SK-N-SH (cell line): ENCODE data around the gene TMEM47. TPM values are rescaled to one million over a fixed set of nuclear protein-coding genes. Genes with fewer than 3 reads are reported as not detected.

ENCODE experiments used
- CTCF ChIA-PET: fragments of 300-600, 350-600 bp; formaldehyde crosslinking; extraction: SDS; loops from one replicate; lab custom pipeline; 2021; lab: Yijun Ruan, JAX
- POLR2A ChIA-PET: fragments of 350-600 bp; sonication (Branson Sonifier 250); formaldehyde crosslinking; extraction: SDS; loops from one replicate; lab custom pipeline; 2020; ENCODE audit warnings: antibody characterized with exemption, inconsistent platforms; lab: Yijun Ruan, JAX
- DNase-seq: peaks from one replicate; pipeline ENCODE4 v3.0.0; 2012
- H2AFZ ChIP-seq: fragments of 200-600 bp; sonication (generic); 2 replicates; pipeline ENCODE4 v1.8.1; 2016; ENCODE audit warnings: antibody characterized with exemption, mild to moderate bottlenecking, low read depth
- H3F3A ChIP-seq: fragments of 200-600 bp; sonication (generic); replicated peaks from 2 replicates; pipeline ENCODE3; 2016; ENCODE audit warnings: antibody characterized with exemption, mild to moderate bottlenecking; ENCODE audit not compliant: insufficient read depth
- H3K27ac ChIP-seq, 2 experiments: fragments of 200-500 bp in 1 of 2; fragments of 200-600 bp in 1 of 2; sonication (Bioruptor generic) in 1 of 2; sonication (generic), shearing (Covaris generic) in 1 of 2; 2 replicates each; pipeline versions ENCODE4 v1.5.1 to v1.6.1; 2014 to 2016; ENCODE audit warnings: low read depth in 2 of 2, inconsistent platforms in 1 of 2, low read length in 1 of 2, mild to moderate bottlenecking in 1 of 2, mixed read lengths in 1 of 2
- H3K27me3 ChIP-seq: fragments of 200-600 bp; sonication (generic), shearing (Covaris generic); 2 replicates; pipeline ENCODE4 v1.6.1; 2016; ENCODE audit warnings: mixed run types; ENCODE audit not compliant: insufficient read depth
- H3K36me3 ChIP-seq, 2 experiments: fragments of 200-500 bp in 1 of 2; fragments of 200-600 bp in 1 of 2; sonication (Bioruptor generic) in 1 of 2; sonication (generic) in 1 of 2; replicated peaks in 1 of 2; 2 replicates each; pipeline versions ENCODE3 to v1.5.1; 2014 to 2016; ENCODE audit warnings: low read length in 1 of 2, mild to moderate bottlenecking in 1 of 2; ENCODE audit not compliant: insufficient read depth in 2 of 2, control insufficient read depth in 1 of 2
- H3K4me1 ChIP-seq, 2 experiments: fragments of 200-500 bp in 1 of 2; fragments of 200-600 bp in 1 of 2; sonication (Bioruptor generic) in 1 of 2; sonication (generic), shearing (Covaris generic) in 1 of 2; 2 replicates each; pipeline versions ENCODE4 v1.5.1 to v1.6.1; 2014 to 2016; ENCODE audit warnings: low read depth in 1 of 2, low read length in 1 of 2, mixed run types in 1 of 2; ENCODE audit not compliant: insufficient read depth in 2 of 2, control insufficient read depth in 1 of 2
- H3K4me2 ChIP-seq: fragments of 200-600 bp; sonication (generic), shearing (Covaris generic); 2 replicates; pipeline ENCODE4 v1.6.1; 2017; ENCODE audit warnings: mixed run types
- H3K4me3 ChIP-seq, 2 experiments: fragments of 200-500 bp in 1 of 2; fragments of 200-600 bp in 1 of 2; sonication (Bioruptor generic) in 1 of 2; sonication (generic), shearing (Covaris generic) in 1 of 2; 2 replicates each; pipeline versions ENCODE4 v1.5.1 to v1.8.1; 2014 to 2016; ENCODE audit warnings: low read depth in 2 of 2, inconsistent platforms in 1 of 2, low read length in 1 of 2, mild to moderate bottlenecking in 1 of 2, mixed read lengths in 1 of 2, moderate library complexity in 1 of 2
- H3K79me2 ChIP-seq: fragments of 200-600 bp; sonication (generic); 2 replicates; pipeline ENCODE4 v1.8.1; 2017; ENCODE audit warnings: mild to moderate bottlenecking; ENCODE audit not compliant: insufficient read depth
- H3K9ac ChIP-seq: fragments of 200-600 bp; sonication (generic); 2 replicates; pipeline ENCODE4 v1.6.1; 2017; ENCODE audit warnings: mixed run types
- H3K9me2 ChIP-seq: fragments of 200-600 bp; sonication (generic); 2 replicates; pipeline ENCODE4 v1.6.1; 2017; ENCODE audit warnings: mixed run types
- H3K9me3 ChIP-seq: fragments of 200-600 bp; sonication (generic); 2 replicates; pipeline ENCODE4 v1.6.1; 2017; ENCODE audit warnings: mixed run types, mild to moderate bottlenecking, moderate library complexity
- H4K20me1 ChIP-seq: fragments of 200-600 bp; sonication (generic); 2 replicates; pipeline ENCODE4 v1.6.1; 2017; ENCODE audit warnings: mild to moderate bottlenecking, mixed run types; ENCODE audit not compliant: insufficient read depth
- EP300 ChIP-seq, 2 experiments: IDR thresholded peaks; 2 replicates each; pipeline versions ENCODE4 v1.4.0 to v1.6.1; 2012; ENCODE audit warnings: borderline replicate concordance in 1 of 2, low read depth in 1 of 2, low read length in 1 of 2
- EZH2phosphoT487 ChIP-seq: fragments of 200-600 bp; sonication (generic); IDR thresholded peaks from 2 replicates; pipeline ENCODE4 v1.6.1; 2017; ENCODE audit warnings: low read depth, mixed run types, mild to moderate bottlenecking, antibody characterized with exemption, moderate library complexity, borderline replicate concordance
- FOSL2 ChIP-seq: IDR thresholded peaks from 2 replicates; pipeline ENCODE4 v1.4.0; 2012; ENCODE audit warnings: low read depth, mild to moderate bottlenecking, moderate library complexity, borderline replicate concordance
- FOXJ3 ChIP-seq: sonication (generic); formaldehyde crosslinking; IDR thresholded peaks from 2 replicates; pipeline ENCODE4 v1.5.1; 2020; ENCODE audit warnings: mild to moderate bottlenecking, missing genetic modification reagents
- MEF2A ChIP-seq: IDR thresholded peaks from 2 replicates; pipeline ENCODE4 v1.4.0; 2012; ENCODE audit warnings: low read depth, borderline replicate concordance
- NFIC ChIP-seq: IDR thresholded peaks from 2 replicates; pipeline ENCODE4 v1.4.0; 2012; ENCODE audit warnings: borderline replicate concordance
- NRF1 ChIP-seq: IDR thresholded peaks from 2 replicates; pipeline ENCODE4 v1.6.1; 2012; ENCODE audit warnings: low read depth, mild to moderate bottlenecking, low read length
- RCOR1 ChIP-seq: fragments of 150-350 bp; IDR thresholded peaks from 2 replicates; pipeline ENCODE4 v1.6.1; 2017; ENCODE audit warnings: antibody characterized with exemption, low read length
- RFX5 ChIP-seq: IDR thresholded peaks from 2 replicates; pipeline ENCODE4 v1.6.1; 2012; ENCODE audit warnings: mild to moderate bottlenecking, improper control_type of control experiment, low read length
- SIN3A ChIP-seq: IDR thresholded peaks from 2 replicates; pipeline ENCODE4 v1.6.1; 2012; ENCODE audit warnings: low read depth, mild to moderate bottlenecking, low read length, moderate library complexity, borderline replicate concordance
- SMC3 ChIP-seq: IDR thresholded peaks from 2 replicates; pipeline ENCODE4 v1.6.1; 2012; ENCODE audit warnings: low read depth, low read length, improper control_type of control experiment
- YY1 ChIP-seq: IDR thresholded peaks from 2 replicates; pipeline ENCODE4 v1.4.0; 2012; ENCODE audit warnings: low read depth, mild to moderate bottlenecking
- WGBS: methylation state at CpG from one replicate; pipeline ENCODE4 v1.1.6; 2017; ENCODE audit warnings: low lambda C conversion rate; 5-methylcytosine and 5-hydroxymethylcytosine counted together
- polyA plus RNA-seq, 3 experiments: library from polyadenylated mRNA; depleted of rRNA; stranded (reverse); fragments of >200 nt; gene quantifications; 2 replicates each; pipeline ENCODE4 v1.2.3, GENCODE V29; 2012
- TF ChIP-seq, protein P1 (sequence below): fragments of 150-350 bp; IDR thresholded peaks from 2 replicates; pipeline ENCODE4 v1.6.1; 2016; ENCODE audit warnings: mild to moderate bottlenecking, low read depth, low read length
- TF ChIP-seq, protein P2 (sequence below): IDR thresholded peaks from 2 replicates; pipeline ENCODE4 v1.4.0; 2012; ENCODE audit warnings: low read depth, borderline replicate concordance
- TF ChIP-seq, protein P3 (sequence below): IDR thresholded peaks from 2 replicates; pipeline ENCODE4 v1.4.0; 2012; ENCODE audit warnings: low read depth
- TF ChIP-seq, protein P4 (sequence below): IDR thresholded peaks from 2 replicates; pipeline ENCODE4; 2012

Gene TMEM47
- polyA plus RNA-seq, 1 of the 3 experiments (the other 2 are of a cell fraction): 0.02 TPM

DNA sequence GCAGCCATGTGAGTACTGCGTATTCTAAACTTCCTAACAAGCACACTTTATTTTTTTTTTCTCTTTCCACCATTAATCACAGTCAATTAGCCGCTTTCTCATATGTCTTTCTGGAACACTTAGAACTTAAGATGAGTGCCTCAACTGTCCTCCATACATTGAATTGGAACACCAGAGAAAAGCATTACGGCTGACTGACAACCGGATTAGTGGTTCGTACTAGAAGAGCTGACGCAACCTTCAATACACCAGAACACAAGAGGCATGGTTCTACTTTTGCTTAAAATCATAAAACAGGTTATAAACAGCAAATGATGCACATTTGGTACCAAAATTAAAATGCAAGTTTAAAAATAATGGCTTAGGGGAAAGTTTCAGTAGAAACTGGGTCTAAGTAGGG lies 3.3 kb downstream of the TMEM47 start:
- peaks cover 0 to 6% of the 10 kb centered on the region in 2 experiments; a peak in 2 of 4 replicates for H3K4me1 ChIP-seq
- H3K27me3 ChIP-seq: peaks cover 38% of the 10 kb centered on the region
- no peaks in the 10 kb centered on the region for H3K36me3 ChIP-seq
- H3K9me2 ChIP-seq: no peaks in the 10 kb centered on the region
- H3K4me3 ChIP-seq: no peak overlapping the region
- CTCF ChIA-PET: interaction anchor here (4.8 kb wide), 1 partner anchor 16 kb away, joined by 19 read pairs; no protein-coding TSS in a partner anchor
- H3F3A ChIP-seq: no peaks in the 10 kb centered on the region
- no peaks in the 10 kb centered on the region for H3K9me3 ChIP-seq
- 11% methylated on average over 6 of the region's 6 CpGs for WGBS
- no peaks in the 10 kb centered on the region for H4K20me1 ChIP-seq
- POLR2A ChIA-PET: no interaction called here
- no peak overlapping the region for H3K9ac ChIP-seq
- H3K4me2 ChIP-seq: no peak overlapping the region
- DNase-seq: no peak
- H3K79me2 ChIP-seq: no peaks in the 10 kb centered on the region
- H2AFZ ChIP-seq: no peak overlapping the region
- TF ChIP-seq EZH2phosphoT487 (no peak), SIN3A (no peak), EP300 (IDR thresholded peaks at IDR 0.05; ENCODE audit: borderline replicate concordance in 1 of 2, low read depth in 1 of 2, low read length in 1 of 2) (no peak)
- no peak overlapping the region for H3K27ac ChIP-seq

DNA sequence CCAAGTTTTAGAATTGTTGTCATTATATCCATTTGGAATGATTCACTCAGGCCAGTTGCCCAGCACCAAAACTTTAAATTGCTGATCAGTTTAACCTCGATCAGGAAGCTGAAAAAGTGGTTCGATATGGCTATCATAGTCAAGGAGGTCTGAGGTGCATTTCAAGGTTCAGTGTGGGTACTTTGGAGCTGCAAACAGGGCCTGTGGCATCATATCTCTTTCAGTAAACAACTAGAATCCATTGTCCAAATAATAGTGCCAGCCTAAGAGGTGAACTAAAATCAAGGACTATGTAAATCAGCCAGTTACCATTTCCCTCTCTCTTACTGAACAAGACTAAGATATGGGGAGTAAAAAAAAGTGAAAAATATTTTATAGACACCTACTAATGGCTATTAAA lies 14.2 kb downstream of the TMEM47 start:
- 0% methylated on average over 2 of the region's 2 CpGs for WGBS
- Histone ChIP-seq H2AFZ (no peak overlapping the region), H3K4me2 (no peak overlapping the region), H3K4me3 (no peak overlapping the region), H3K9ac (no peak overlapping the region), H3K79me2 (no peaks in the 10 kb centered on the region), H4K20me1 (no peaks in the 10 kb centered on the region), H3K9me2 (no peaks in the 10 kb centered on the region), H3K4me1 (no peaks in the 10 kb centered on the region), H3K27ac (no peak overlapping the region), H3K9me3 (no peaks in the 10 kb centered on the region), H3F3A (no peaks in the 10 kb centered on the region), H3K36me3 (no peaks in the 10 kb centered on the region), H3K27me3 (no peaks in the 10 kb centered on the region; the same call in 1 of the 2 replicates)
- DNase-seq: no peak
- ChIA-PET CTCF (no interaction called here), POLR2A (no interaction called here)
- TF ChIP-seq RCOR1 (no peak), RFX5 (no peak), FOSL2 (no peak), EP300 (IDR thresholded peaks at IDR 0.05; ENCODE audit: borderline replicate concordance in 1 of 2, low read depth in 1 of 2, low read length in 1 of 2) (no peak), MEF2A (no peak), YY1 (no peak), FOXJ3 (CRISPR knock-in tag) (no peak), NFIC (no peak), SMC3 (no peak), NRF1 (no peak)
- TF ChIP-seq, protein P1, sequence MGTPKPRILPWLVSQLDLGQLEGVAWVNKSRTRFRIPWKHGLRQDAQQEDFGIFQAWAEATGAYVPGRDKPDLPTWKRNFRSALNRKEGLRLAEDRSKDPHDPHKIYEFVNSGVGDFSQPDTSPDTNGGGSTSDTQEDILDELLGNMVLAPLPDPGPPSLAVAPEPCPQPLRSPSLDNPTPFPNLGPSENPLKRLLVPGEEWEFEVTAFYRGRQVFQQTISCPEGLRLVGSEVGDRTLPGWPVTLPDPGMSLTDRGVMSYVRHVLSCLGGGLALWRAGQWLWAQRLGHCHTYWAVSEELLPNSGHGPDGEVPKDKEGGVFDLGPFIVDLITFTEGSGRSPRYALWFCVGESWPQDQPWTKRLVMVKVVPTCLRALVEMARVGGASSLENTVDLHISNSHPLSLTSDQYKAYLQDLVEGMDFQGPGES: no peak
- TF ChIP-seq, protein P2, sequence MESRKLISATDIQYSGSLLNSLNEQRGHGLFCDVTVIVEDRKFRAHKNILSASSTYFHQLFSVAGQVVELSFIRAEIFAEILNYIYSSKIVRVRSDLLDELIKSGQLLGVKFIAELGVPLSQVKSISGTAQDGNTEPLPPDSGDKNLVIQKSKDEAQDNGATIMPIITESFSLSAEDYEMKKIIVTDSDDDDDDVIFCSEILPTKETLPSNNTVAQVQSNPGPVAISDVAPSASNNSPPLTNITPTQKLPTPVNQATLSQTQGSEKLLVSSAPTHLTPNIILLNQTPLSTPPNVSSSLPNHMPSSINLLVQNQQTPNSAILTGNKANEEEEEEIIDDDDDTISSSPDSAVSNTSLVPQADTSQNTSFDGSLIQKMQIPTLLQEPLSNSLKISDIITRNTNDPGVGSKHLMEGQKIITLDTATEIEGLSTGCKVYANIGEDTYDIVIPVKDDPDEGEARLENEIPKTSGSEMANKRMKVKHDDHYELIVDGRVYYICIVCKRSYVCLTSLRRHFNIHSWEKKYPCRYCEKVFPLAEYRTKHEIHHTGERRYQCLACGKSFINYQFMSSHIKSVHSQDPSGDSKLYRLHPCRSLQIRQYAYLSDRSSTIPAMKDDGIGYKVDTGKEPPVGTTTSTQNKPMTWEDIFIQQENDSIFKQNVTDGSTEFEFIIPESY: no peak
- TF ChIP-seq, protein P3, sequence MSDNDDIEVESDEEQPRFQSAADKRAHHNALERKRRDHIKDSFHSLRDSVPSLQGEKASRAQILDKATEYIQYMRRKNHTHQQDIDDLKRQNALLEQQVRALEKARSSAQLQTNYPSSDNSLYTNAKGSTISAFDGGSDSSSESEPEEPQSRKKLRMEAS: no peak
- TF ChIP-seq, protein P4, sequence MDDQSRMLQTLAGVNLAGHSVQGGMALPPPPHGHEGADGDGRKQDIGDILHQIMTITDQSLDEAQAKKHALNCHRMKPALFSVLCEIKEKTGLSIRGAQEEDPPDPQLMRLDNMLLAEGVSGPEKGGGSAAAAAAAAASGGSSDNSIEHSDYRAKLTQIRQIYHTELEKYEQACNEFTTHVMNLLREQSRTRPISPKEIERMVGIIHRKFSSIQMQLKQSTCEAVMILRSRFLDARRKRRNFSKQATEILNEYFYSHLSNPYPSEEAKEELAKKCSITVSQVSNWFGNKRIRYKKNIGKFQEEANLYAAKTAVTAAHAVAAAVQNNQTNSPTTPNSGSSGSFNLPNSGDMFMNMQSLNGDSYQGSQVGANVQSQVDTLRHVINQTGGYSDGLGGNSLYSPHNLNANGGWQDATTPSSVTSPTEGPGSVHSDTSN: no peak
